G401 (cell line): ENCODE data around the gene BORCS5. TPM values are rescaled to one million over a fixed set of nuclear protein-coding genes. Genes with fewer than 3 reads are reported as not detected.

ENCODE experiments used
- DNase-seq: peaks from one replicate; pipeline ENCODE4 v3.0.0-alpha.2; 2015; ENCODE audit warnings: low spot score
- in situ Hi-C: cut with HindIII; loops from 2 replicates; pipeline ENCODE4 v1.10.0; 2016; ENCODE audit warnings: low sequenced_read_pairs, mixed read lengths
- total RNA-seq: library from RNA; depleted of rRNA; stranded (reverse); fragments of >200 nt; shearing (Covaris generic); gene quantifications from 2 replicates; pipeline ENCODE4 v1.2.3, GENCODE V29; 2014

Gene BORCS5
- total RNA-seq, 1 experiment from 2014 or later, result 5.1 TPM

- in situ Hi-C loops, result no loop called here
- no peak for DNase-seq
Observed at GRCh38 chr12:12423367-12423766, 66.5 kb downstream of the BORCS5 start.

DNA sequence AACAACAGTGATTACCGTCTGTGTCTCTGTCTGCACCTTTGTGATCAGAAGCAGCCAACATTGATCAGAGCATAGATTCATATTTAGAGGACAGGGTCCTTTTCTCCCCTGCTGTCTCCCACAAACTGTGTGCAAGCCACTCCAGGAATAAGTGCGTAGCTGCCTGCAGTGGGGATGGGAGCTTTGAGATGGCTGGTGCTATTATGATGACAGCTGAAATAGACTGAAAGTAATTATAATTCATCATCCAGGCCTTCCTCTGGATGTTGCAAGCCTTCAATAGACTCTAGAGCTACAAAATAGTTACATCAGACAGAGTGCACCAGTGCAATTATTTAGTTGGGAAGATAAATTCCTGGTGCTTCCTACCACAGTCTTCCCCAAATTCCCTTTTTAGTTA lies 68.1 kb downstream of the BORCS5 start:
- in situ Hi-C loops, result no loop called here
- DNase-seq, result no peak

DNA sequence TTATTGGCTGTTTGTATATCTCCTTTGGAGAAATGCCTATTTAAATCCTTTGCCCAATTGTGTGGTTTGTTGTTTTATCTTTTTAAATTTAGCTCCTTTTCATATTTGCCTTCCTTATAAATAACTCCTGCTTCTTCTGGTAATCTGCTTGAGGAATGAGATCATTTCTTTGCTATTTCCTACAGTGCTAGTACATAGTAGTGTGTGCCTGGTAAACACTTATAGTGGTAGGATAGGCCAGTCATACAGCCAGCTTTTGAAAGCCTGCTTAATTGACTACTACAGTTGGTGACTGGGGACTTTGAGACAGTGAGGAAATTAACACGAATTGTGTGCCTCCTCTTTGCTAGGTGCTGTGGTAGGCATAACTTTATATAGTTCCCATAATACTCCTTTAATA lies 68.7 kb downstream of the BORCS5 start:
- no peak for DNase-seq
- in situ Hi-C loops, result no loop called here

- in situ Hi-C loops, result no loop called here
- DNase-seq, result no peak
Observed at GRCh38 chr12:12427568-12427967, 70.7 kb downstream of the BORCS5 start.

DNA sequence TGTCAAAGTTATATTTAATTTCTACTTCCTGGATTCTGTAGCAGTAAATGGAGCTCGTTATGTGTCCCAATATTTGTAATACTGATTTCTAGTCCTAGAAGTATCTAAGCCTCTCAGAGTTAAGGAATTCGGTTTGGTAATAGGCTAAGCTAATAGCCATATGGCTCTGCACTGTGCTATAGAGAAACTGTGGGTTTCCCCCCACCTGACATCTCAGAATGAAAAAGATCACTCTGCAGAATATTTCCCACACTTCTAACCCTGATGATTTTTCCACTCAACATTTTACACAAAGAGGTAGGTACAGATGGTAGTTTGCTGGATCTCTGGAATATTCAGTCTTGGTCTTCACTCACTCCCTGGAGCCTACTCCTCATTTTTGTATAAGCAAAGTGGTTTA lies 71.2 kb downstream of the BORCS5 start:
- DNase-seq, result no peak
- in situ Hi-C loops, result no loop called here

GRCh38 chr12:12428961-12429657 lies 72.2 kb downstream of the BORCS5 start:
- in situ Hi-C loops, result no loop called here
- no peak for DNase-seq

DNA sequence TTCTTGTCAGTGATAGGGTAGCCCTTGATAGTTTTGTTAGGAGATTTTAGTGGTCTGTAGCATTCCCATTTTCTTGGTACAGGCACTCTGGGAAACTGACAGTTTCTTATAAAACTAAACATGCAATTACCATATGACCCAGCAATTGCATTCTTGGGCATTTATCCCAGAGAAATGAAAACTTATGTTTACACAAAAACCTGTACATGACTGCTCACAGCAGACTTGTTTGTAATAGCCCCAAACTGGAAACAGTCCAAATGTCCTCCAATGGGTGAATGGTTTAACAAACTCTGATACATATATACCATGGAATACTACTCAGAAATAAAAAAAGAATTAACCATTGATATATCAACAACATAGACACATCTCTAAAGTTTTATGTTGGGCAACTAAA lies 75.5 kb downstream of the BORCS5 start:
- DNase-seq, result no peak
- in situ Hi-C loops, result no loop called here

DNA sequence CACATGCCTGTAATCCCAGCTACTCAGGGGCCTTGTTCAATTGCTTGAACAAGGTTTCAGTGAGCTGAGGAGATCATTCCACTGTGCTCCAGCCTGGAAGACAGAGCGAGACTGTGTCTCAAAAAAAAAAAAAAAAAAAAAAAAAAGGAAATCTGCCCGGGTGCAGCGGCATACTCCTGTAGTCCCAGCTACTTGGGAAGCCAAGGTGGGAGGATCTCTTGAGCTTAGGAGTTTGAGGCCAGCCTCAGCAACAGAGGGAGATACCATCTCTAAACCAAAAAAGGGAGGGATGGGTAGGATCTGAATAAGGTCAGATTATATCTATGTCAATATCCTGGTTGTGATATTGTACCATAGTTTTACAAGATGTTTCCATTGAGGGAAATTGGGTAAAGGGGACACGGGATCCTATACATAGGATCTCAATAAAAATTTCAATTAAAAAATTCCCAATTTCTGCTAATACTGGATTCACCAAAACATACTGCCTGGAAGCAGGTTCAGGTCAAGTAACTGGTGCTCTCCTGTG lies 76.4 kb downstream of the BORCS5 start:
- no peak for DNase-seq
- in situ Hi-C loops, result no loop called here

DNA sequence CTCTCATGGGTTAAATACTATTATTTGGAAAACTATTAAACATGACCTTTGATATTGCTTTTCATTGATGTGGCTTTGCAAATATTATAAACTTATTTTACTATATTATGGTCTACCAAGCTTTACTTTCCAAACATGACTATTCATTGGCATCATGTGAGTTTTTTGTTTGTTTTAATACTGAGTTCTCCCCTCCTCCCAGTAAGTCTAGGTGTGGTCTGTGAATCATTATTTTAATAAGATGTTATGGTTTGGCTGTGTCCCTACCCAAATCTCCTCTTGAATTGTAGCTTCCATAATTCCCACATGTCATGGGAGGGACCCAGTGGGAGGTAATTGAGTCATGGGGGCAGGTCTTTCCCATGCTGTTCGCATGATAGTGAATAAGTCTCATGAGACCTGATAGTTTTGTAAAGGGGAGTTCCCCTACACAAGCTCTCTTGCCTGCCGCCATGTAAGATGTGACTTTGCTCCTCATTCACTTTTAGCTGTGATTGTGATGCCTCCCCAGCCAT lies 80.0 kb downstream of the BORCS5 start:
- DNase-seq, result no peak
- in situ Hi-C loops, result no loop called here

DNA sequence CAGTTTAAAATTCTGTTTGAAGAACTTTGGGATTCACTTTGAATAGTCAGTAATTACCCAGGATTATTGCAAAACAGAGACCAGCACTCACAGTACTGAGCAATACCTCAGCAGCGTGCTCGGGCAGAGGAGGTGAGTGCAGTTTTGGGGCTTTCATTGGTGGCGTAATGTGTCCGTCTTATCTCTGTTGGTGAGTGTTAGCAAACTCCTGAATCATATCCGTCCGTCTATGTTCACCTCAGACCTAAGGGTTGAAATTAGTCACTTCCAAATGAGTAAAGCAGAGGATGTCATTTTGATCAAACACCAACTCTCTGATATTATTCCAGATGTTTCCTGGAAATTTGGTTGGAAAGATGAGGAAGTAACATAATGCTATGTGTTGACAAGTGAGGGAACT lies 82.8 kb downstream of the BORCS5 start:
- in situ Hi-C loops, result no loop called here
- DNase-seq, result no peak

DNA sequence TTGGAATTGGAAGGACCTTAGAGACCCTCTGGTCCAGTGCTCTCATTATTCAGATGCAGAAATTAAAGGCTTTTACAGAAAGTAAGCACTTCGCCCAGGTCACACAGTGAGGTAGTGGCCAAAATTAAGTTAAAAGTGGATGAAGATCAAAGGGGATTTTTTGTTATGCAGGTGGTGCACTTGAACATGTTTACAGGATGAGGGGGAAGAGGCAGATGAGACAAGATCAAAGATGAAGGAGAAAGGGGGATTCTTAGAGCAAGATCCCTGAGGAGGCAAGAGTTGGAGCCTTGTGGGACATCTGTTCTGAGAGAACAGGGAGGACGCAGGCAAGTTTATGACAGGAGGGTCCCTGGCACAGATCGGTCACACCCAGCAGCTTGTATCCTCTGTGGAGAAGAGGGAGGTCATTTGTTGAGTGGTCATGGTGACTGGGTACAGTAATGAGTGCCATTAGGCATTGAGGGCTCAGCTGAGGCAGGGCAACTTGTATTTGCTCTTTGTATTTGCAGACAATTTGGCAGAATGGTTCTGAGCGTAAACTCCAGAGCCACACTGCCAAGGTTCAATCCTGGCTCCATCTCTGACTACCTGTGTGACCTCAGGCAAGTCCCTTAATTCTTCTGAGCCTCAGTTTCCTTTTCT lies 84.0 kb downstream of the BORCS5 start:
- in situ Hi-C loops, result no loop called here

DNA sequence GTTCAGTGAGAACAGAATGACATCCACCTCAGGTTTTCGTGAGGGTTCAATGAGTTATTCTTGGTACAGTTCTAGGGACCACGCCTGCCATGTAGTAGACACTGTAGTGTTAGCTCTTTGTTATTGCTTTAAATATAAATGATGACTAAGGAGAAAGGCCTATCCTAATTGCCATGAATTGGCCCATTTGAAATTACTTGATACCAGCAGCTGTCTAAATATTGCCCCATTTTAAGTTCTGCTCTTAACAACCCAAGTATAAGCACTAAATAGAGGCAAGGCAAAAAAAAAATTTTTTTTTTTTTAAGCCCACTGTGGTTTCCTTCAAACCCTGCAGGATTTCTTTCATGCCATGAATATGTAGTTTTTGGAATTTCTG lies 84.5 kb downstream of the BORCS5 start:
- no peak for DNase-seq
- in situ Hi-C loops, result no loop called here

More for the DNA sequence above, 84.0 kb downstream of the BORCS5 start:
- no peak for DNase-seq

DNA sequence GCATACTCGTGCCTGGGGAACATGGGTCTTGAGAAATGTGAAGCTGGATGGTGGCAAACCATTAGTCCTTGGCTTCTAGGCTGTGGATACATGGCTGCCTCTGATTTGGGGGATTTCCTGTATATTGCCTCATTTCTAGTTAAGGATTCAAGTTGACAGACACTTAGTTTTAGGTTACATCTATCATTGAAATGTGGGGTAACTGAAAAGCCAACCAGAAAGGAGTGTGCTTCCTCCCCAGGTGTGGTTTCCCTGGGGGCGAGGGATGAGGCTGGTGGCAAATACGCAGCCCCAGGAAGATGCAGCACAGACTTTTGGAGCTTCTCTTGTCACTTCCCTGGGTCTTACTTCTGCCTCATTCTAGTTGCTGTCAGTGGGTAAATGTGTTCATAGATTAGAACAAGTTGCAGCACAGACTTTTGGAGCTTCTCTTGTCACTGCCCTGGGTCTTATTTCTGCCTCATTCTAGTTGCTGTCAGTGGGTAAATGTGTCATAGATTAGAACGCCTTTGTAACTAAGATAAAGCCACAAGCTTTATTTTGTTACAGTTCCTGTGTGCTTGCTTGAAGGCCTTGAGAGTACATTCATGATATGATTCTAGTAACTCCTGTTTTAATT lies 85.1 kb downstream of the BORCS5 start:
- DNase-seq, result no peak
- in situ Hi-C loops, result no loop called here

GRCh38 chr12:12442548-12443071 lies 85.7 kb downstream of the BORCS5 start:
- peak; percentile 71 for DNase-seq
- in situ Hi-C loops, result no loop called here

GRCh38 chr12:12443431-12443878 lies 86.6 kb downstream of the BORCS5 start:
- in situ Hi-C loops, result no loop called here
- peak; percentile 77 for DNase-seq

GRCh38 chr12:12445165-12445881 lies 88.4 kb downstream of the BORCS5 start:
- in situ Hi-C loops, result no loop called here

DNA sequence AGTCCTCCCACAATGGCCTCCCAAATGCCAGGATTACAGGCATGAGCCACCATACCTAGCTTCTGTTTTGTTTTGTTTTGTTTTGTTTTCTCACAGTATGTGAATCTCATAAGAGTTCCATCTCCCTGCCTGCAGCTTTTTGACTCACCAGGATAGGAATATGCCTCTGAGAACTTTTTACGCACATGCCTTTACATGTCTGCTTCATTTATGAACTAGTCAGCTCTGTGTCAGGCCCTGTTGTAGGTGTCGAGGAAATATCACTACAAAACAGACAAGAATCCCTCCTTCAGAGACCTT lies 89.0 kb downstream of the BORCS5 start:
- DNase-seq, result no peak
- in situ Hi-C loops, result no loop called here

More at GRCh38 chr12:12445165-12445881, 88.4 kb downstream of the BORCS5 start:
- DNase-seq, result no peak

DNA sequence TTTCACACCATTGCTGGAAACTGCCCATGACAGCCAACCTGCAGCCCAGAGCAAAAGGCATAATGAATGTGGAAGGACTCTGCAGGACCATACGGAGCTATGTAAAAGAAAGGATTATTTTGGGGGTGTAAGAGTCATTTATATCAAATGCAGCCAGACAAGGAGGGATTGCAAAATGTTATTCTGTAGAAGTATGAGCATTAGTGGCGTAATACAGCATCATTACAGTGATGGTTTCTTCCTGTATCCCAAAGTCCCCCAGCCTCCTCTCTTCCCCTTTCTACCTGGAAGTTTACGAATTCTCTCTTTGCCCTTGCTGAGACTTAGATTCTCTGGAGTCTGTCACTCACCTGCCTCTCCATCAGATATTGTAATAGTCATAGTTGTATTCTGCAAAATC lies 89.9 kb downstream of the BORCS5 start:
- no peak for DNase-seq
- in situ Hi-C loops, result no loop called here

DNA sequence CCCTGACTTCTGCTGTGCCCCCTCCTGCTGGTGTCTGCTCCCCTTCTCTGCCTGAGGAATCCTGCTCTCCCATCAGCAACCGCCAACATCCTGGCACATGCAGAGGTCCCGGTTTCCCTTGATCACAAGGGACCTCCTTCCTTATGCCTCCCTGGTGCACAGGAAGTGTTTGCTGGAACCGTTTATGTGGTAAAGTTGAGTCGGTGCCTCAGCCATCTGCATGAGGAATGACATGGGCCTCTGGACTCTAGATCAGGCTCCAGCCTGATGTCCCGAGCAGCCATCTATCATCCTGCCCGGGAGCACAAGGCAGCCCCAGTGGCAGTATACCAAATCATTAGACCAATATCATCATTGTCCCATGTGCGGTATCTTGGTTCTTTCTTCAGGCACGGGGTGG lies 90.4 kb downstream of the BORCS5 start:
- no peak for DNase-seq
- in situ Hi-C loops, result no loop called here
